Trophoblast cell (in vitro differentiated cells and primary cell): Measurements from ENCODE around the gene SFXN3.

Experiments
- DNase-seq, 2 donors: peaks; one replicate each; pipeline ENCODE4 v3.0.0-alpha.2; 2016
- H2AFZ ChIP-seq: 2 replicates; pipeline ENCODE4 v1.6.1; 2013; ENCODE audit warnings: low read length, moderate library complexity, mild to moderate bottlenecking; ENCODE audit not compliant: insufficient read depth, poor library complexity
- H2AK5ac ChIP-seq: 2 replicates; pipeline ENCODE4 v1.6.1; 2013; ENCODE audit warnings: mild to moderate bottlenecking, low read length
- H2BK120ac ChIP-seq: 2 replicates; pipeline ENCODE4 v1.6.1; 2013; ENCODE audit warnings: low read length, mild to moderate bottlenecking, moderate library complexity; ENCODE audit not compliant: insufficient read depth, poor library complexity
- H2BK12ac ChIP-seq: 2 replicates; pipeline ENCODE4 v1.6.1; 2013; ENCODE audit warnings: mild to moderate bottlenecking, low read length, moderate library complexity
- H2BK5ac ChIP-seq: 2 replicates; pipeline ENCODE4 v1.6.1; 2013; ENCODE audit warnings: low read length, low read depth, moderate library complexity, mild to moderate bottlenecking; ENCODE audit not compliant: poor library complexity
- H3K14ac ChIP-seq: 2 replicates; pipeline ENCODE4 v1.6.1; 2013; ENCODE audit warnings: mild to moderate bottlenecking, low read length
- H3K18ac ChIP-seq: 2 replicates; pipeline ENCODE4 v1.6.1; 2013; ENCODE audit warnings: mild to moderate bottlenecking, low read length
- H3K23ac ChIP-seq: 2 replicates; pipeline ENCODE4 v1.6.1; 2013; ENCODE audit warnings: low read length
- H3K27ac ChIP-seq: 2 replicates; pipeline ENCODE4 v1.5.1; 2013; ENCODE audit warnings: low read depth, mild to moderate bottlenecking, inconsistent platforms, low read length, moderate library complexity
- H3K27me3 ChIP-seq: 2 replicates; pipeline ENCODE4 v1.6.1; 2013; ENCODE audit warnings: inconsistent platforms, mild to moderate bottlenecking, low read length, moderate library complexity; ENCODE audit not compliant: insufficient read depth
- H3K36me3 ChIP-seq, 2 experiments: 1 replicate in 1 of 2; 2 replicates in 1 of 2; pipeline ENCODE4 v1.6.1; 2013; ENCODE audit warnings: low read length in 2 of 2, mild to moderate bottlenecking in 2 of 2, moderate library complexity in 1 of 2; ENCODE audit not compliant: insufficient read depth in 2 of 2, control insufficient read depth in 1 of 2
- H3K4ac ChIP-seq: 2 replicates; pipeline ENCODE4 v1.6.1; 2013; ENCODE audit warnings: low read depth, mild to moderate bottlenecking, low read length, moderate library complexity
- H3K4me1 ChIP-seq, 2 experiments: 1 replicate in 1 of 2; 2 replicates in 1 of 2; pipeline ENCODE4 v1.6.1; 2013; ENCODE audit warnings: low read length in 2 of 2, mild to moderate bottlenecking in 2 of 2, moderate library complexity in 1 of 2; ENCODE audit not compliant: insufficient read depth in 2 of 2, control insufficient read depth in 1 of 2
- H3K4me2 ChIP-seq: 2 replicates; pipeline ENCODE4 v1.6.1; 2013; ENCODE audit warnings: inconsistent platforms, mild to moderate bottlenecking, low read length, moderate library complexity
- H3K4me3 ChIP-seq: 2 replicates; pipeline ENCODE4 v1.5.1; 2013; ENCODE audit warnings: mild to moderate bottlenecking, low read depth, low read length, inconsistent platforms
- H3K79me1 ChIP-seq: one replicate; pipeline ENCODE4 v1.6.1; 2013; ENCODE audit warnings: low read length
- H3K79me2 ChIP-seq: 2 replicates; pipeline ENCODE4 v1.6.1; 2013; ENCODE audit warnings: low read length, mild to moderate bottlenecking; ENCODE audit not compliant: control insufficient read depth, insufficient read depth, poor library complexity
- H3K9ac ChIP-seq: 2 replicates; pipeline ENCODE4 v1.6.1; 2013; ENCODE audit warnings: mild to moderate bottlenecking, low read length
- H3K9me3 ChIP-seq: 2 replicates; pipeline ENCODE4 v1.6.1; 2013; ENCODE audit warnings: low read depth, mild to moderate bottlenecking, control low read depth, inconsistent platforms, low read length; ENCODE audit not compliant: insufficient read depth
- H4K12ac ChIP-seq: 2 replicates; pipeline ENCODE4 v1.6.1; 2013; ENCODE audit warnings: low read depth, mild to moderate bottlenecking, low read length, moderate library complexity
- H4K8ac ChIP-seq: 2 replicates; pipeline ENCODE4 v1.6.1; 2013; ENCODE audit warnings: low read depth, mild to moderate bottlenecking, low read length, moderate library complexity
- H4K91ac ChIP-seq: one replicate; pipeline ENCODE4 v1.6.1; 2013; ENCODE audit warnings: low read depth, mild to moderate bottlenecking, low read length, moderate library complexity
- WGBS: extraction: QIAGEN DNeasy Blood & Tissue Kit; methylation state at CpG from one replicate; pipeline ENCODE4 v1.1.7; 2013; ENCODE audit warnings: missing lambda C conversion rate; ENCODE audit not compliant: insufficient read length, insufficient coverage; ENCODE audit errors: extremely low coverage; 5-methylcytosine and 5-hydroxymethylcytosine counted together

Gene SFXN3

GRCh38 chr10:101087376-101087775, 56.3 kb downstream of the SFXN3 start:
- Histone ChIP-seq H3K23ac (no peak overlapping the region), H2AFZ (no peak overlapping the region), H3K79me2 (no peaks in the 10 kb centered on the region), H4K8ac (no peak overlapping the region), H3K4ac (no peak overlapping the region), H3K4me1 (no peaks in the 10 kb centered on the region), H3K4me3 (no peak overlapping the region), H4K91ac (no peak overlapping the region), H3K4me2 (no peak overlapping the region), H2BK120ac (no peak overlapping the region), H2BK12ac (no peak overlapping the region), H3K79me1 (no peaks in the 10 kb centered on the region), H3K14ac (no peak overlapping the region), H3K27ac (no peak overlapping the region), H2BK5ac (no peak overlapping the region), H2AK5ac (no peak overlapping the region), H4K12ac (no peak overlapping the region), H3K9me3 (peaks cover 7% of the 10 kb centered on the region), H3K36me3 (no peaks in the 10 kb centered on the region), H3K18ac (no peak overlapping the region), H3K27me3 (peaks cover 3% of the 10 kb centered on the region), H3K9ac (no peak overlapping the region)
- WGBS = no CpG with 5 or more reads among the region's 10 CpGs
- no peak for DNase-seq

- no peak overlapping the region for H2AK5ac ChIP-seq
- no peak overlapping the region for H2BK120ac ChIP-seq
- H3K9me3 ChIP-seq = peaks cover 7% of the 10 kb centered on the region
- no peak overlapping the region for H3K4ac ChIP-seq
- H3K4me2 ChIP-seq = no peak overlapping the region
- peaks cover 3% of the 10 kb centered on the region for H3K27me3 ChIP-seq
- H3K79me1 ChIP-seq = no peaks in the 10 kb centered on the region
- H3K14ac ChIP-seq = no peak overlapping the region
- no peak overlapping the region for H4K8ac ChIP-seq
- no peak overlapping the region for H4K91ac ChIP-seq
- no peak overlapping the region for H2AFZ ChIP-seq
- H3K27ac ChIP-seq = no peak overlapping the region
- WGBS = no CpG with 5 or more reads among the region's 14 CpGs
- no peak overlapping the region for H2BK12ac ChIP-seq
- H3K4me3 ChIP-seq = no peak overlapping the region
- no peaks in the 10 kb centered on the region for H3K36me3 ChIP-seq
- no peak overlapping the region for H3K23ac ChIP-seq
- no peak for DNase-seq
- H3K9ac ChIP-seq = no peak overlapping the region
- no peak overlapping the region for H4K12ac ChIP-seq
- H2BK5ac ChIP-seq = no peak overlapping the region
- no peaks in the 10 kb centered on the region for H3K79me2 ChIP-seq
- no peak overlapping the region for H3K18ac ChIP-seq
- H3K4me1 ChIP-seq = no peaks in the 10 kb centered on the region
These were observed 56.9 kb downstream of the SFXN3 start for GRCh38 chr10:101087965-101088364.

- no peaks in the 10 kb centered on the region for H3K4me1 ChIP-seq
- no peak overlapping the region for H2AK5ac ChIP-seq
- peaks cover 3% of the 10 kb centered on the region for H3K27me3 ChIP-seq
- H3K36me3 ChIP-seq = no peaks in the 10 kb centered on the region
- no peak overlapping the region for H3K4ac ChIP-seq
- no peak overlapping the region for H2BK5ac ChIP-seq
- no peak overlapping the region for H3K27ac ChIP-seq
- no peaks in the 10 kb centered on the region for H3K79me2 ChIP-seq
- H4K8ac ChIP-seq = no peak overlapping the region
- H2BK120ac ChIP-seq = no peak overlapping the region
- no peak overlapping the region for H2BK12ac ChIP-seq
- no peak overlapping the region for H4K91ac ChIP-seq
- H3K9me3 ChIP-seq = peaks cover 7% of the 10 kb centered on the region
- no peak overlapping the region for H4K12ac ChIP-seq
- H3K79me1 ChIP-seq = no peaks in the 10 kb centered on the region
- no peak overlapping the region for H3K4me2 ChIP-seq
- no peak overlapping the region for H2AFZ ChIP-seq
- no CpG with 5 or more reads among the region's 11 CpGs for WGBS
- no peak overlapping the region for H3K4me3 ChIP-seq
- H3K14ac ChIP-seq = no peak overlapping the region
- H3K9ac ChIP-seq = no peak overlapping the region
- H3K23ac ChIP-seq = no peak overlapping the region
- no peak for DNase-seq
- H3K18ac ChIP-seq = no peak overlapping the region
These were observed 58.7 kb downstream of the SFXN3 start for GRCh38 chr10:101089520-101090299.

GRCh38 chr10:101090597-101090996, 59.6 kb downstream of the SFXN3 start:
- no peak overlapping the region for H4K12ac ChIP-seq
- peaks cover 3% of the 10 kb centered on the region for H3K27me3 ChIP-seq
- no peak overlapping the region for H4K91ac ChIP-seq
- no peaks in the 10 kb centered on the region for H3K79me2 ChIP-seq
- H3K27ac ChIP-seq = no peak overlapping the region
- H3K36me3 ChIP-seq = no peaks in the 10 kb centered on the region
- H3K4me1 ChIP-seq = no peaks in the 10 kb centered on the region
- H3K79me1 ChIP-seq = no peaks in the 10 kb centered on the region
- H3K14ac ChIP-seq = no peak overlapping the region
- no peak overlapping the region for H2AFZ ChIP-seq
- H3K4me3 ChIP-seq = no peak overlapping the region
- no peak overlapping the region for H2BK12ac ChIP-seq
- DNase-seq = no peak
- no peak overlapping the region for H4K8ac ChIP-seq
- whole genome bisulfite sequencing = no CpG with 5 or more reads among the region's 5 CpGs
- peaks cover 7% of the 10 kb centered on the region for H3K9me3 ChIP-seq
- no peak overlapping the region for H2BK120ac ChIP-seq
- H3K23ac ChIP-seq = no peak overlapping the region
- H3K4ac ChIP-seq = no peak overlapping the region
- H3K9ac ChIP-seq = no peak overlapping the region
- no peak overlapping the region for H3K4me2 ChIP-seq
- H2AK5ac ChIP-seq = no peak overlapping the region
- no peak overlapping the region for H2BK5ac ChIP-seq
- no peak overlapping the region for H3K18ac ChIP-seq
